Lung (tissue), 12 donors: Measurements from ENCODE around the gene RPL27. TPM values are rescaled to one million over a fixed set of nuclear protein-coding genes. Genes with fewer than 3 reads are reported as not detected.

Experiments used
- ATAC-seq: fragments of 200-7000 bp; cut with Tn5 transposase; one replicate; pipeline ENCODE4 v1.9.1; 2020; ENCODE audit warnings: moderate number of reproducible peaks; ENCODE audit not compliant: insufficient read depth, low FRiP score
- DNase-seq, 3 donors: peaks; one replicate each; pipeline ENCODE4 v3.0.0-alpha.2; 2013 to 2017
- H3K27ac ChIP-seq, 2 donors: one replicate each; pipeline ENCODE4 v1.5.1; 2013; ENCODE audit warnings: mild to moderate bottlenecking in 2 of 2, moderate library complexity in 2 of 2, control low read depth in 1 of 2, inconsistent platforms in 1 of 2, low read depth in 1 of 2, low read length in 1 of 2
- H3K27me3 ChIP-seq, 3 donors: one replicate each; pipeline ENCODE4 v1.5.1; 2013; ENCODE audit warnings: low read length in 2 of 3; ENCODE audit not compliant: control insufficient read depth in 3 of 3, insufficient read depth in 3 of 3
- H3K36me3 ChIP-seq, 4 donors: one replicate each; pipeline ENCODE4 v1.5.1; 2013; ENCODE audit warnings: low read length in 4 of 4, mild to moderate bottlenecking in 1 of 4, moderate library complexity in 1 of 4; ENCODE audit not compliant: control insufficient read depth in 4 of 4, insufficient read depth in 4 of 4
- H3K4me1 ChIP-seq, 5 donors: one replicate each; pipeline ENCODE4 v1.5.1; 2013; ENCODE audit warnings: low read length in 5 of 5, mild to moderate bottlenecking in 2 of 5, moderate library complexity in 1 of 5; ENCODE audit not compliant: control insufficient read depth in 5 of 5, insufficient read depth in 5 of 5
- H3K4me3 ChIP-seq: one replicate; pipeline ENCODE4 v1.5.1; 2013; ENCODE audit warnings: mild to moderate bottlenecking, control low read depth, moderate library complexity
- H3K9ac ChIP-seq, 2 donors: one replicate each; pipeline ENCODE4 v1.5.1; 2013; ENCODE audit warnings: low read length in 2 of 2, control low read depth in 1 of 2; ENCODE audit not compliant: insufficient read depth in 1 of 2
- H3K9me3 ChIP-seq, 4 donors: one replicate each; pipeline ENCODE4 v1.5.1; 2013; ENCODE audit warnings: low read length in 3 of 4, mild to moderate bottlenecking in 1 of 4, moderate library complexity in 1 of 4; ENCODE audit not compliant: control insufficient read depth in 4 of 4, insufficient read depth in 3 of 4
- WGBS, 2 donors: extraction: QIAGEN DNeasy Blood & Tissue Kit; methylation state at CpG; one replicate each; pipeline ENCODE4 v1.1.7; 2013; 5-methylcytosine and 5-hydroxymethylcytosine counted together
- polyA plus RNA-seq, 2 donors: library from polyadenylated mRNA; stranded (reverse); fragments of 200-250 nt; gene quantifications; one replicate each; pipeline ENCODE4 v1.2.1, GENCODE V29; 2013
- total RNA-seq, 2 donors: library from RNA; depleted of rRNA in 1 of 2; stranded (reverse); fragments of >200 nt in 1 of 2; gene quantifications; one replicate each; pipeline ENCODE4 v1.2.1, GENCODE V29; 2014 to 2021
- TF ChIP-seq, protein P1 (sequence below): IDR thresholded peaks from 2 replicates; pipeline ENCODE4 v1.5.1; 2012; ENCODE audit warnings: mild to moderate bottlenecking; ENCODE audit errors: control extremely low read depth, extremely low read depth
- donor health status: control.
- donor health status: control.
- donor health status: Bipolar disorder and iron deficiency.
- donor health status: healthy.
- donor health status: DM: yes; HTN: yes; CAD: no.

Gene RPL27
- total and polyA plus RNA-seq, 4 donors = 665 to 3,245 (median 1,584) TPM

DNA sequence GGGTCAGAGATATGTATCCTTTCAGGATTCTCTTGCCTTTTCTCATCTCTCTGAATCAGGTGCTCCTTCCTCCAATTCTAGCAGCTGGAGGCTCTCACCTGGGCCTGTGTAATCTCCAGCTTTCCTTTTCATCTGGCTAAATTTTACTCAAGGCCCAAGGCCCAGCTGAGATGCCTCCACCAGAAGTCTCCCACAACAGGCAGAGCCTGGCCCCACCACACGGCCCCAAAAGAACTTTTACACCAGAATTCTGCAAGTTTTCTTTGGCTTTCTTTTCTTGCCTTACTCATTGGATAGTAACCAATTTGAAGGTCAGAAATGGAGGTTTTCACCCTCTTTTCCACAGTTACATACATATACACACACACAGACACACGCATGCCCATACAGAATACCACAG is 41.4 kb downstream of the RPL27 start:
- H3K4me3 ChIP-seq = no peak overlapping the region
- H3K36me3 ChIP-seq = no peaks in the 10 kb centered on the region
- 95 to 99% methylated on average over 2 of the region's 2 CpGs for WGBS, 2 donors
- DNase-seq = no peak
- TF ChIP-seq, protein P1, sequence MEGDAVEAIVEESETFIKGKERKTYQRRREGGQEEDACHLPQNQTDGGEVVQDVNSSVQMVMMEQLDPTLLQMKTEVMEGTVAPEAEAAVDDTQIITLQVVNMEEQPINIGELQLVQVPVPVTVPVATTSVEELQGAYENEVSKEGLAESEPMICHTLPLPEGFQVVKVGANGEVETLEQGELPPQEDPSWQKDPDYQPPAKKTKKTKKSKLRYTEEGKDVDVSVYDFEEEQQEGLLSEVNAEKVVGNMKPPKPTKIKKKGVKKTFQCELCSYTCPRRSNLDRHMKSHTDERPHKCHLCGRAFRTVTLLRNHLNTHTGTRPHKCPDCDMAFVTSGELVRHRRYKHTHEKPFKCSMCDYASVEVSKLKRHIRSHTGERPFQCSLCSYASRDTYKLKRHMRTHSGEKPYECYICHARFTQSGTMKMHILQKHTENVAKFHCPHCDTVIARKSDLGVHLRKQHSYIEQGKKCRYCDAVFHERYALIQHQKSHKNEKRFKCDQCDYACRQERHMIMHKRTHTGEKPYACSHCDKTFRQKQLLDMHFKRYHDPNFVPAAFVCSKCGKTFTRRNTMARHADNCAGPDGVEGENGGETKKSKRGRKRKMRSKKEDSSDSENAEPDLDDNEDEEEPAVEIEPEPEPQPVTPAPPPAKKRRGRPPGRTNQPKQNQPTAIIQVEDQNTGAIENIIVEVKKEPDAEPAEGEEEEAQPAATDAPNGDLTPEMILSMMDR = no peak
- no peaks in the 10 kb centered on the region for H3K27me3 ChIP-seq
- no peaks in the 10 kb centered on the region for H3K9me3 ChIP-seq
- H3K27ac ChIP-seq = no peak overlapping the region
- no peak overlapping the region for H3K9ac ChIP-seq
- H3K4me1 ChIP-seq = peaks cover 0 to 2% (median 0%) of the 10 kb centered on the region in 5 donors
- no peak for ATAC-seq

GRCh38 chr17:43040655-43041054 is 42.4 kb downstream of the RPL27 start:
- Histone ChIP-seq H3K9me3 (no peaks in the 10 kb centered on the region), H3K27ac (no peak overlapping the region), H3K4me3 (no peak overlapping the region), H3K36me3 (no peaks in the 10 kb centered on the region), H3K4me1 (no peaks in the 10 kb centered on the region), H3K27me3 (no peaks in the 10 kb centered on the region), H3K9ac (no peak overlapping the region)
- DNase-seq (no peak), ATAC-seq (no peak)
- 57 to 75% methylated on average over 2 of the region's 2 CpGs for WGBS, 2 donors
- TF ChIP-seq, protein P1 = no peak

- TF ChIP-seq, protein P1 = no peak
- H3K36me3 ChIP-seq = no peaks in the 10 kb centered on the region
- 83 to 84% methylated on average over 5 of the region's 5 CpGs for WGBS, 2 donors
- no peaks in the 10 kb centered on the region for H3K9me3 ChIP-seq
- H3K4me1 ChIP-seq = no peaks in the 10 kb centered on the region
- H3K27ac ChIP-seq = no peak overlapping the region
- H3K9ac ChIP-seq = no peak overlapping the region
- DNase-seq (no peak), ATAC-seq (no peak)
- H3K4me3 ChIP-seq = no peak overlapping the region
- H3K27me3 ChIP-seq = no peaks in the 10 kb centered on the region
Measured at GRCh38 chr17:43042025-43042628, 43.9 kb downstream of the RPL27 start.

DNA sequence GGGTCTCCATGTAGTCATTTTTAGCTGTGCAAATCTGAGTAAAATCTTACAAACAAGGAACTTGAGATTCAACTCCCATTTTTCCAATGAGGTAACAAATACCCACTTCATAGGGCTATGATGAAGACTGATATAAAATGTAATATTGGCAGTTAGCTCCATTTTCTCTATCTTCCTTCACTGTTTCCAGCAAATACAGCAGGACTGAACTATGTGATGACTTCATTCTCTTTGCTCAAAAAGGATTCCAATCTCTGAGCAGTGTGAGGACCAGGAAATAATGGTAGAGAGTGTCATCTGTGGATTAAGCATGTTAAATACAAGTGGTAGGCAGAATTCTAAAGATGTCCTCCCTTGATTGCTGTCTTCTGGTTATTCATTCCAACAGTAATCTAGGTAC is 45.1 kb downstream of the RPL27 start:
- no peak for ATAC-seq
- Histone ChIP-seq H3K9ac (no peak overlapping the region), H3K27me3 (no peaks in the 10 kb centered on the region), H3K4me1 (no peaks in the 10 kb centered on the region), H3K9me3 (no peaks in the 10 kb centered on the region), H3K4me3 (no peak overlapping the region), H3K36me3 (no peaks in the 10 kb centered on the region), H3K27ac (no peak overlapping the region)
- DNase-seq = no peak
- TF ChIP-seq, protein P1 = no peak
